ENCODE measurements around the gene SPATA22. TPM values are rescaled to one million over a fixed set of nuclear protein-coding genes. Genes with fewer than 3 reads are reported as not detected.

SPATA22 gene
- polyA plus RNA-seq, 1 donor (not counting 4 experiments of a cell fraction or from before 2014, with no cell fraction given): not detected

GRCh38 chr17:3474212-3474611 is 2.6 kb upstream of the SPATA22 start:
- TF ChIP-seq EZH2 (IDR thresholded peaks at IDR 0.05; ENCODE audit: low read length) (no peak), CTCF (optimal IDR thresholded peaks at IDR 0.05 in 1 of 3, IDR thresholded peaks at IDR 0.05 in 1 of 3, conservative IDR thresholded peaks at IDR 0.05 in 1 of 3; ENCODE audit: extremely low read depth in 1 of 3, insufficient read depth in 2 of 3, low read length in 3 of 3) (no peak)
- Histone ChIP-seq H3K9me1 (ENCODE audit: control insufficient read depth, extremely low read depth, insufficient read depth, low read length) (no peaks in the 10 kb centered on the region), H3K4me1 (ENCODE audit: control insufficient read depth, extremely low read depth, insufficient read depth, low read length) (peaks cover 6% of the 10 kb centered on the region), H4K20me1 (ENCODE audit: control insufficient read depth, extremely low read depth, insufficient read depth, low read length) (no peaks in the 10 kb centered on the region), H3K27ac (ENCODE audit: control insufficient read depth, insufficient read depth, low read length) (no peak overlapping the region), H3K79me2 (ENCODE audit: control insufficient read depth, insufficient read depth, low read length) (no peaks in the 10 kb centered on the region), H3K4me2 (ENCODE audit: control insufficient read depth, extremely low read depth, insufficient read depth, low read depth, low read length) (no peak overlapping the region), H3K9me3 (ENCODE audit: control insufficient read depth, low read depth, low read length) (no peaks in the 10 kb centered on the region), H3K27me3 (ENCODE audit: control insufficient read depth, extremely low read depth, insufficient read depth, low read length) (no peaks in the 10 kb centered on the region), H3K9ac (ENCODE audit: control insufficient read depth, extremely low read depth, insufficient read depth, low read length) (no peak overlapping the region), H2AFZ (ENCODE audit: control insufficient read depth, low read length) (peak overlapping the region; percentile 7), H3K4me3 (ENCODE audit: control insufficient read depth in 2 of 3, extremely low read depth in 1 of 3, insufficient read depth in 2 of 3, low read depth in 1 of 3, low read length in 3 of 3) (no peak overlapping the region), H3K36me3 (ENCODE audit: control insufficient read depth in 2 of 2, extremely low read depth in 1 of 2, insufficient read depth in 2 of 2, low read length in 2 of 2) (no peaks in the 10 kb centered on the region)
- no peak for DNase-seq (ENCODE audit: low read depth, low spot score)
- dilution Hi-C loops (cut with MboI; ENCODE audit: extremely low pct_ligation_motif_present, low sequenced_read_pairs): no loop called here
- no peak for FAIRE-seq

GRCh38 chr17:3472137-3472536 is 518 bp upstream of the SPATA22 start:
- TF ChIP-seq CTCF (optimal IDR thresholded peaks at IDR 0.05 in 1 of 3, IDR thresholded peaks at IDR 0.05 in 1 of 3, conservative IDR thresholded peaks at IDR 0.05 in 1 of 3; ENCODE audit: extremely low read depth in 1 of 3, insufficient read depth in 2 of 3, low read length in 3 of 3): no peak
- no peak for TF ChIP-seq EZH2 (IDR thresholded peaks at IDR 0.05; ENCODE audit: low read length)
- no peaks in the 10 kb centered on the region for H3K36me3 ChIP-seq (ENCODE audit: control insufficient read depth in 2 of 2, extremely low read depth in 1 of 2, insufficient read depth in 2 of 2, low read length in 2 of 2)
- H3K9ac ChIP-seq (ENCODE audit: control insufficient read depth, extremely low read depth, insufficient read depth, low read length): no peak overlapping the region
- H3K27me3 ChIP-seq (ENCODE audit: control insufficient read depth, extremely low read depth, insufficient read depth, low read length): no peaks in the 10 kb centered on the region
- FAIRE-seq: no peak
- no peak overlapping the region for H3K4me2 ChIP-seq (ENCODE audit: control insufficient read depth, extremely low read depth, insufficient read depth, low read depth, low read length)
- no peaks in the 10 kb centered on the region for H4K20me1 ChIP-seq (ENCODE audit: control insufficient read depth, extremely low read depth, insufficient read depth, low read length)
- no peak overlapping the region for H3K4me3 ChIP-seq (ENCODE audit: control insufficient read depth in 2 of 3, extremely low read depth in 1 of 3, insufficient read depth in 2 of 3, low read depth in 1 of 3, low read length in 3 of 3)
- DNase-seq (ENCODE audit: low read depth, low spot score): no peak
- dilution Hi-C loops (cut with MboI; ENCODE audit: extremely low pct_ligation_motif_present, low sequenced_read_pairs): no loop called here
- no peaks in the 10 kb centered on the region for H3K79me2 ChIP-seq (ENCODE audit: control insufficient read depth, insufficient read depth, low read length)
- peaks cover 6% of the 10 kb centered on the region for H3K4me1 ChIP-seq (ENCODE audit: control insufficient read depth, extremely low read depth, insufficient read depth, low read length)
- no peak overlapping the region for H3K27ac ChIP-seq (ENCODE audit: control insufficient read depth, insufficient read depth, low read length)
- no peaks in the 10 kb centered on the region for H3K9me1 ChIP-seq (ENCODE audit: control insufficient read depth, extremely low read depth, insufficient read depth, low read length)
- no peak overlapping the region for H2AFZ ChIP-seq (ENCODE audit: control insufficient read depth, low read length)
- no peaks in the 10 kb centered on the region for H3K9me3 ChIP-seq (ENCODE audit: control insufficient read depth, low read depth, low read length)

Data from keratinocyte (primary cell).